B cell (primary cell): ENCODE data around the gene ENOPH1. TPM values are rescaled to one million over a fixed set of nuclear protein-coding genes. Genes with fewer than 3 reads are reported as not detected.

Source experiments
- ATAC-seq: fragments of 200-7000 bp; cut with Tn5 transposase; one replicate; pipeline ENCODE4 v1.10.0; 2021; ENCODE audit warnings: low read depth, mild to moderate bottlenecking, moderate number of reproducible peaks, moderate library complexity
- CTCF ChIA-PET: fragments of 350-600 bp; sonication (Branson Sonifier 250); formaldehyde crosslinking; loops from one replicate; lab custom pipeline; 2021; ENCODE audit warnings: antibody characterized with exemption, inconsistent platforms; lab: Charles Lee
- POLR2A ChIA-PET: fragments of 350-600 bp; sonication (Branson Sonifier 250); formaldehyde crosslinking; loops from one replicate; lab custom pipeline; 2021; ENCODE audit warnings: antibody characterized with exemption; lab: Charles Lee
- DNase-seq: peaks from one replicate; pipeline ENCODE4 v3.0.0; 2013
- H2AFZ ChIP-seq: 2 replicates; pipeline ENCODE4 v1.6.1; 2012; ENCODE audit warnings: mild to moderate bottlenecking, low read depth, low read length; ENCODE audit not compliant: insufficient read depth, poor library complexity, severe bottlenecking
- H3K27ac ChIP-seq, 2 donors: 1 replicate in 1 of 2; 2 replicates in 1 of 2; pipeline ENCODE4 v1.5.1; 2012 to 2013; ENCODE audit warnings: low read length in 2 of 2, mild to moderate bottlenecking in 2 of 2, moderate library complexity in 1 of 2
- H3K27me3 ChIP-seq, 4 experiments: fragments of 200-600 bp in 1 of 4; sonication (generic) in 1 of 4; replicated peaks in 1 of 4; 1 replicate in 2 of 4; 2 replicates in 2 of 4; pipeline versions ENCODE4 v1.6.1 to v1.7.0; 2013 to 2016; ENCODE audit warnings: low read length in 3 of 4, mild to moderate bottlenecking in 2 of 4, mixed read lengths in 1 of 4, moderate library complexity in 1 of 4; ENCODE audit not compliant: insufficient read depth in 4 of 4, control insufficient read depth in 3 of 4; ENCODE audit errors: control extremely low read depth in 1 of 4
- H3K36me3 ChIP-seq, 2 experiments: replicated peaks in 1 of 2; 1 replicate in 1 of 2; 2 replicates in 1 of 2; pipeline versions ENCODE4 v1.6.1 to v1.7.1; 2013; ENCODE audit warnings: low read length in 1 of 2; ENCODE audit not compliant: insufficient read depth in 2 of 2, control insufficient read depth in 1 of 2; ENCODE audit errors: control extremely low read depth in 1 of 2, extremely low read depth in 1 of 2
- H3K4me1 ChIP-seq, 2 donors: fragments of 200-600 bp in 1 of 2; sonication (generic) in 1 of 2; 1 replicate in 1 of 2; 2 replicates in 1 of 2; pipeline versions ENCODE4 v1.5.1 to v1.6.1; 2013 to 2017; ENCODE audit warnings: low read length in 2 of 2; ENCODE audit not compliant: control insufficient read depth in 2 of 2, insufficient read depth in 2 of 2
- H3K4me2 ChIP-seq: replicated peaks from 2 replicates; pipeline ENCODE3; 2012; ENCODE audit warnings: mild to moderate bottlenecking, low read depth, low read length; ENCODE audit not compliant: poor library complexity, severe bottlenecking
- H3K4me3 ChIP-seq, 5 experiments: fragments of 200-600 bp in 1 of 5; sonication (generic) in 1 of 5; 1 replicate in 3 of 5; 2 replicates in 2 of 5; pipeline versions ENCODE4 v1.5.1 to v1.7.0; 2011 to 2016; ENCODE audit warnings: low read length in 4 of 5, mild to moderate bottlenecking in 4 of 5, low read depth in 2 of 5, control low read depth in 1 of 5, moderate library complexity in 1 of 5; ENCODE audit not compliant: insufficient read depth in 1 of 5; ENCODE audit errors: control extremely low read depth in 1 of 5, extremely low read depth in 1 of 5
- H3K79me2 ChIP-seq: fragments of 200-600 bp; sonication (generic); one replicate; pipeline ENCODE4 v1.6.0; 2016; ENCODE audit warnings: low read length; ENCODE audit not compliant: control insufficient read depth, insufficient read depth
- H3K9ac ChIP-seq: fragments of 200-600 bp; sonication (generic); 2 replicates; pipeline ENCODE4 v1.6.1; 2017; ENCODE audit warnings: mild to moderate bottlenecking, low read length, moderate library complexity
- H3K9me3 ChIP-seq, 3 donors: one replicate each; pipeline versions ENCODE4 v1.6.1 to v1.7.1; 2013; ENCODE audit warnings: low read length in 2 of 3; ENCODE audit not compliant: control insufficient read depth in 2 of 3, insufficient read depth in 1 of 3; ENCODE audit errors: control extremely low read depth in 1 of 3
- H4K20me1 ChIP-seq: 2 replicates; pipeline ENCODE4 v1.6.0; 2012; ENCODE audit warnings: mild to moderate bottlenecking, low read length; ENCODE audit not compliant: insufficient read depth, control insufficient read depth, poor library complexity, severe bottlenecking
- H3K27ac Mint-ChIP-seq: one replicate; pipeline ENCODE4 v1.8.0; 2021; ENCODE audit warnings: mixed read lengths
- H3K27me3 Mint-ChIP-seq: one replicate; pipeline ENCODE4 v1.8.0; 2021; ENCODE audit warnings: mixed read lengths
- H3K4me1 Mint-ChIP-seq: one replicate; pipeline ENCODE4 v1.8.0; 2021; ENCODE audit warnings: mixed read lengths
- H3K4me3 Mint-ChIP-seq: one replicate; pipeline ENCODE4 v1.8.0; 2021; ENCODE audit warnings: mixed read lengths
- H3K9me3 Mint-ChIP-seq: one replicate; pipeline ENCODE4 v1.8.0; 2022; ENCODE audit warnings: mixed read lengths; ENCODE audit not compliant: insufficient read depth
- EZH2 ChIP-seq: IDR thresholded peaks from 2 replicates; pipeline ENCODE4 v1.6.1; 2012; ENCODE audit warnings: borderline replicate concordance, low read depth, mild to moderate bottlenecking, moderate library complexity, low read length; ENCODE audit not compliant: insufficient read depth, poor library complexity, severe bottlenecking
- WGBS: methylation state at CpG from one replicate; pipeline ENCODE4 v1.1.5; 2013; ENCODE audit warnings: missing lambda C conversion rate; ENCODE audit not compliant: insufficient coverage; 5-methylcytosine and 5-hydroxymethylcytosine counted together
- intact Hi-C: fragments of 100-400 bp; cut with micrococcal nuclease; formaldehyde crosslinking; loops from one replicate; pipeline ENCODE4 v1.10.0; 2022
- polyA plus RNA-seq: library from polyadenylated mRNA; depleted of rRNA; stranded (reverse); fragments of >200 nt; gene quantifications from 2 replicates; pipeline ENCODE4 v1.2.3, GENCODE V29; 2012
- total RNA-seq, 2 donors: library from RNA; stranded (reverse); fragments of 120-200 nt in 1 of 2; gene quantifications; 1 replicate in 1 of 2; 2 replicates in 1 of 2; pipeline versions ENCODE4 v1.2.3 to v1.2.4, GENCODE V29; 2013 to 2022
- TF ChIP-seq, protein P1 (sequence below): fragments of 200-600 bp; IDR thresholded peaks from one replicate; pipeline ENCODE4 v1.8.0; 2022; ENCODE audit warnings: antibody characterized with exemption, mild to moderate bottlenecking

ENOPH1 gene
- total and polyA plus RNA-seq, 2 donors (not counting 1 experiment from before 2014, with no cell fraction given): 10.9 to 20.2 TPM

DNA sequence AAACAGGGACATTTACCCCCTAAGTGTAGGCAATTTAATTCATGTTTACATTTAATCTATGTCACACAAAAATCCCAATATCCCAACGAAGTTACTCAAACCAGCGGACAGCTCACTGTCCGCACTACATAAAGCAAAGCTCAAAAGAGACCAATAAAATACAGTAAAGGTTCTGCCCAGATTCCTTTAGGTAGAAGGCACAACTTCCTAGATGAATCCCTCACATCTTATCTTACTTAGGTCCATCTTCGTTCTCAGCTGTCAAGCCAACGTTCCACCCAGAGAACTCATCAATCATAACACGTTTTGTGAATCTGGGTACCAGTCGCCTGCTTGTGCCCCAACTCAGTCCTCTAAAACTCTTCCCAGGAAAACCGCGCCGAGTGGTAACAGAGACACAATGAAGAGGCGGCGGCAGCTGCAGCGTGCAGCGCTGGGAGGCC is 1.8 kb upstream of the ENOPH1 start:
- under 1% methylated on average over 14 of the region's 14 CpGs for WGBS
- Histone ChIP-seq H3K4me3 (peak overlapping the region; percentile 98 to 99 (median 98)), H4K20me1 (peaks cover 53% of the 10 kb centered on the region)

More for the DNA sequence above, 1.8 kb upstream of the ENOPH1 start:
- TF ChIP-seq EZH2: no peak
- TF ChIP-seq, protein P1, sequence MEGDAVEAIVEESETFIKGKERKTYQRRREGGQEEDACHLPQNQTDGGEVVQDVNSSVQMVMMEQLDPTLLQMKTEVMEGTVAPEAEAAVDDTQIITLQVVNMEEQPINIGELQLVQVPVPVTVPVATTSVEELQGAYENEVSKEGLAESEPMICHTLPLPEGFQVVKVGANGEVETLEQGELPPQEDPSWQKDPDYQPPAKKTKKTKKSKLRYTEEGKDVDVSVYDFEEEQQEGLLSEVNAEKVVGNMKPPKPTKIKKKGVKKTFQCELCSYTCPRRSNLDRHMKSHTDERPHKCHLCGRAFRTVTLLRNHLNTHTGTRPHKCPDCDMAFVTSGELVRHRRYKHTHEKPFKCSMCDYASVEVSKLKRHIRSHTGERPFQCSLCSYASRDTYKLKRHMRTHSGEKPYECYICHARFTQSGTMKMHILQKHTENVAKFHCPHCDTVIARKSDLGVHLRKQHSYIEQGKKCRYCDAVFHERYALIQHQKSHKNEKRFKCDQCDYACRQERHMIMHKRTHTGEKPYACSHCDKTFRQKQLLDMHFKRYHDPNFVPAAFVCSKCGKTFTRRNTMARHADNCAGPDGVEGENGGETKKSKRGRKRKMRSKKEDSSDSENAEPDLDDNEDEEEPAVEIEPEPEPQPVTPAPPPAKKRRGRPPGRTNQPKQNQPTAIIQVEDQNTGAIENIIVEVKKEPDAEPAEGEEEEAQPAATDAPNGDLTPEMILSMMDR: no peak
- Mint-ChIP-seq H3K27ac (peak overlapping the region; percentile 100), H3K9me3 (no peaks in the 10 kb centered on the region), H3K4me3 (peak overlapping the region; percentile 100), H3K4me1 (peaks cover 44% of the 10 kb centered on the region), H3K27me3 (no peaks in the 10 kb centered on the region)
- Histone ChIP-seq H2AFZ (peak overlapping the region; percentile 90), H3K27me3 (no peaks in the 10 kb centered on the region), H3K36me3 (peaks cover 20 to 50% of the 10 kb centered on the region in 2 experiments), H3K4me2 (peak overlapping the region; percentile 93), H3K4me1 (peaks cover 27 to 32% of the 10 kb centered on the region in 2 donors), H3K9me3 (no peaks in the 10 kb centered on the region), H3K79me2 (peaks cover 59% of the 10 kb centered on the region), H3K27ac (peak overlapping the region; percentile 96 to 100), H3K9ac (peak overlapping the region; percentile 96)
- intact Hi-C loops: loop anchor here (2.0 kb wide), 1 partner anchor 136 kb away; no protein-coding TSS in a partner anchor
- ATAC-seq (no peak), DNase-seq (no peak)
- POLR2A ChIA-PET: interaction anchor here (1.0 to 2.3 kb wide), 8 partner anchors 9 to 606 kb away, joined by 4 to 44 read pairs (median 8); partner anchors contain the start of genes COPS4, HNRNPD and THAP9
- CTCF ChIA-PET: interaction anchor here (1.1 to 2.7 kb wide), 15 partner anchors 9 to 472 kb away, joined by 3 to 16 read pairs (median 7); partner anchors contain the start of genes HNRNPD and THAP9
